ENCODE results near the gene ABLIM2.
"Not testable (repeated sequence)": the region's sequence is repeated elsewhere in the genome, so short reads cannot be mapped to it uniquely, and the experiment has no call there.

The ABLIM2 gene

DNA sequence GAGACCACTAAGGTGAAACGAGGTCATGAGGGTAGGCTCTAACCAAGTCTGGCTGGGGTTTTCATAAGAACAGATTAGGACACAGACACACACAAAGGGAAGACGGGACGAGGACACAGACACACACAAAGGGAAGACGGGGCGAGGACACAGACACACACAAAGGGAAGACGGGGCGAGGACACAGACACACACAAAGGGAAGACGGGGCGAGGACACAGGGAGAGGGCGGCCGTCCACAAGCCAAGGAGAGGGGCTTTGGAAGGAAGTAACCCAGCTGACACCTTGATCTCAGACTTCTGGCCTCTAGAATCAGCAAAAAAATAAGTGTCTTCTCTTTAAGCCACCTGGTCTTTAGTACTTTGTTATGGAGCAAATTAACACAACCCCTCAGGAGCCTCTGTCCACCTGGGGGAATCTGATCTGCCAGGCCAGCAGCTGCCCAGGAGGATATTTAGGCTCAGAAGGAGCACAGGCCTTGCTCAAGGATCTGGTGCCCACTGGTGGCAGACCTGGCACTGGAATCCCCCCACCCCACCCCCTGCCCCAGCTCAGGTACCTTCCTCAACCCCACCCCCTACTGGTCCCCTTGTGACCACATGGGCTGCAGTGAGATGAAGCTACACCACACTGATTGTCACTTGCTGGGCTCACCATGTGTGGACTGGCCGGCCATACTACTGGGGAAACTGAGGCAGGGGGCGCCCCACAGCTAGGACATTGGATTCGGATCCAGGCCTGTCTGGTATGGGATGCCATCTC is 2.8 kb downstream of the ABLIM2 start:
- DNase-seq: no peak

DNA sequence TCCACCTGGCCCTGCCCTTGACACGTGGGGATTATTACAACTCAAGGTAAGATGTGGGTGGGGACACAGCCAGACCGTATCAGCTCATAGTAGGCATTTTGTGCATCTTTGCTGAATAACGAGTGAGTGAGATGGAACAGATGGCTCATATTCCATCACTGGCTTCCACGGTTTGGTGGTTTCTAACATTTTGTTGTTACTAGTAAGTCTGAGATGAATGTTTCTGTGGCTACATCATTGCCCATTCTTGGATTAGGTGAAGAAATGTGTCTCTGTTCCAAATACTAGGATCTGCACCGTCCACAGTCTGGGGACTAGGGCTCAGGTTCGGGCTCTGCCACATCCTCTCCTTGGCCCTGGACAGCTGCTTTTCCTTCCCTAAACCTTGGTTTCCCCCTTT is 3.6 kb downstream of the ABLIM2 start:
- no peak for DNase-seq

DNA sequence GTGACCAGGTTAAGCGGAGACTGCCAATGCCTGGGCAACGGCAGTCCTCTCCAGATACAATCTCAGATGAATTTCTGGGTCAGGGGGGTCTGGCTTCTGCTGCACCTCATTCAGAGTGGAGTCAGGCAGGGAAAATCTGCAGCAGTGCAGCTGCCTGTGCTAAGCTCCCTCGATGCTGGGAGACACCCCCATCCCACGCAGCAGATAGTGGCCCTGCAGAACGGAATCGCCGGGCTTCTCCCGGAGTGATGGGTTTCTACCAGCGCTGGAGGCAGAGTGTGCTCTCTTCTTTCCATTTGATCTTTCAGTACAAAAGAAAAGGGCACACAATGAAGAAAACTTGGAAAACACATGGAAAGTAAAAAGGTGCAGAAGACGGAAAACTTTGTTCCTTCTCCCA is 5.2 kb downstream of the ABLIM2 start:
- no peak for DNase-seq

DNA sequence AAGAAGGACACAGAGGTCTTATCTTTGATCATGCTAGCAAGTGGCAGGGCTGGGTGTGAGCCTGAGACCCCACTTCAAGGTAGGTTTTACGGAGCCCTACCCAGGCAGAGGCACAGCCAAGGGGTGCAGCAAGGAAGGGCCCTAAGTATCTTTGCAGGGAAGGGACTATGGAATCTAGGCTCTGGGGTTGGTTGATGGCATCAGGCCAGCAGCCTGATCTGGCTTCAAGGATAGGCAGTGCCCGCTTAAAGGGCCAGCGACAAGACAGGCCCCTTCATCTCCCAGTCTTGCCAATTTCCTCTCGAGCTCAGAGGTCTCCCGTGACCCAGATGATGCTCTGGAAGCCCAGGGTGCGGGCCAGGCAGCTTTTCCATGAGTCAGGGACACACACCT is 5.8 kb downstream of the ABLIM2 start:
- DNase-seq: no peak

DNA sequence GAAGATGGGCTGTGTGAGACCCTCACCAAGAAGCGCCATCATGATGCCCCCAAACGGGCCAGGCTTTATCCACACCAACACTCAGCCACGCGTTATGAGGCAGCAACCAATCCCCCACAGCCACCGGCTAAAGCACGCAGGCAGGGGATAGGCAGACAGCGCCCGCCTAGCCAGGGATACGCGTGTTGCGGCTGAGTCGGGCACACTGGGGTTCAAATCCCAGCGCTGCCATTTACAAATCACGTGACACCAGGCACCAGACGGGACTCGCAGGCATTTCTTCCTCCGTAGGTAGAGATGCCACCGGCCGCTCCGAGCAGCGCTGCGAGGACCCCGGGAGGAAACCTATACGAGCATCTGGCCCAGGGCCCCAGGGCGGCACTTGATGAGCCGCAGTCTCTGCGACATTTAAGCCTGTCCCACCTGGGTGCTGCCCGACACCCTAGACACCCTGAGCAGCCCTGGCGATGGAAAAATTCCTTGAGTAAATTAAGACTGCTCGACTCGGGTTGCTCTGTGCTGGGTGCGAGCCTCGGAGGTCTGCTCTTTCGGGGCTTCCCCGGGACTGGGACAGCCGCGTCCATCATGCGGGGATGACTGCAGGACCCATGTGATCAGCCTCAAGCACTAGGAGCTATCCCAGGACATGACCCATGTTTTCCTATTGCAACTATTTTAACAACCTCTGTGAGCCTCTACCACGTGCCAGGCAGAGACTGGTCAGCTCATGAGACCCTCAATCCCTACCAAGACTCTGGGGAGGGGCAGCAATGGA is 6.3 kb downstream of the ABLIM2 start:
- DNase-seq: no peak

DNA sequence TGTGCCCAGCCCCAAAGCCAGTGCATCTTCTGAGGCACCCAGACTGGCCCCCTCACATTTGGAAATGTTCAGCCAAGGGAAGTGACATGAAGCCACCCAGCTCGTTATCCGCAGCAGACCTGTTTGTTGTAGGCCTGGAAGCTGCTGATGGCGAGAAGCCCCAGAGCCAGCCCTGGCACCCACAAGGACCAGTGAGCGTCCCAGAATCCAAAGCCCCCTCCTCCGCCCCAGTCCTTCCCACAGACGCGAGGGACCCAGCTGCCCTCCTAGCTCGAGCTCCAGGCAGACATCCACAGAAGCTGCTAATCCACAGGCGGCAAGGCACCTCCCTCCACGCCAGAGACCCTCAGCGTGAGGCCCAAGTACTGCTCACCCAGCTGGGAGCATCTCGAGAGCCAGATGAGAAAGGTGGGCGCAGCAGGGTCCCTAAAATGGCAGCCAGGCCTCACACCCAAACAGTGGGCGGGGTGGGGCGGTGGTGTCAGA is 7.4 kb downstream of the ABLIM2 start:
- DNase-seq: no peak

DNA sequence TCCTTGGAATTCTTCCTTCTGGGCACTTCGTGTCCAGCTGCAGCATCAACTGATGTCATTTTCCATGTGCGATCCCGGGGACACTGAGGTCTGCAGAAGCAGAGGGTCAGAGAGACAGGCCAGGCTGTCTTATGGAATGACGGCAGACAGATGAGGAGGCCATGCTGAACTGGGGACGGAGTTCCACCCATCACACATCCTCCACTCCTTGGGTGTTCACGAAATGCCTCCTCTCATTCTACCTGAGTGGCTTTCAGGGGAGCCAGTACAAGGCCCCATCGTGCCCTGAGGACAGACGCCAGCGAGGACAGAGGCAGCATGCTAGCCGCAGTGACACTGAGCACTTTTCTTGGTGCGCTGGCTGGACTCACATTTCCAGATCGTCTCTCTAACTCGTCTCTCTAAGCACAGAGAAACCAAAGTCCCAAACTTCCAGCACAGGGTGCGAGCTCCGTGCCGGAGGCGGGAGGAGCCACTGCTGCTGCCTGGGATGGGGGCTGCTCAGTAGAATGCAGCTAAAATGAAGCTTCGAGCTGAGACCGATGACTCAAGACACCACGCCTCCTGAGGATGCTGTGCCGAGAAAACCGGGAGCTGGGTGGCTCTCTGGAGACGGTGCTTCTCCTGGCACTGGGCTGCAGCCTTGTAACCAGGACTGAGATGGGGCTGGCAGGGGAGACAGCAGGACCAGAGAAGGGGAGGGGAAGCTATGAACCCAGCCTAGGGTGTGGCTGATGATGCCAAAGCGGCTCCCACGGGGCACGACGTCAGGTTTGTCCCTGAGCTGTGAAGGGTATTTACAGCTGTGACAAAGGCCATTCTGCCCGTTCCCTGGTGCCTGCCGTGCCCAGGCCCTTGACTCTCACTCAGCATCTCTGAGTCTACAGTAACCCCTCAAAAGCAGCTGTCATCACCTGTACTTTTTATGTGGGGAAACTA is 8.2 kb downstream of the ABLIM2 start:
- no peak for DNase-seq

DNA sequence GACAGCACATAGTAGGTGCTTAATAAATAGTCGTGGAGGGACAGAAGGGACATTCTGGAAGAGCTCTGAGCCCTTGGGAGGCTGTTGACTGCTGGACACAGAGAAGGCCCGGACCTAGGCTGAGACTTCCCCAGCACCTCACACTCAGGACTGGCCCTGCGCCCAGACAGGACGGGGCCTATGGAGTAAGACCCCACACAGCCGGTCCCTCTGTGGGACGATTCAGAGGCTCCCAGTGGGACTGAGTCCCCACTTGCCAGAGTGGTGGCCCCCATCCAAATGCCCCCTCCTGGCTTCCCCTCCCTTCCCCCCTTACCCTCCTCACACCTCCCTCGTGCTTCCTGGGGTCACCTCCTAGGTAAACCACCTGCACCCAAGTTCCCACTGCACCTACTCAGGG is 8.9 kb downstream of the ABLIM2 start:
- no peak for DNase-seq

DNA sequence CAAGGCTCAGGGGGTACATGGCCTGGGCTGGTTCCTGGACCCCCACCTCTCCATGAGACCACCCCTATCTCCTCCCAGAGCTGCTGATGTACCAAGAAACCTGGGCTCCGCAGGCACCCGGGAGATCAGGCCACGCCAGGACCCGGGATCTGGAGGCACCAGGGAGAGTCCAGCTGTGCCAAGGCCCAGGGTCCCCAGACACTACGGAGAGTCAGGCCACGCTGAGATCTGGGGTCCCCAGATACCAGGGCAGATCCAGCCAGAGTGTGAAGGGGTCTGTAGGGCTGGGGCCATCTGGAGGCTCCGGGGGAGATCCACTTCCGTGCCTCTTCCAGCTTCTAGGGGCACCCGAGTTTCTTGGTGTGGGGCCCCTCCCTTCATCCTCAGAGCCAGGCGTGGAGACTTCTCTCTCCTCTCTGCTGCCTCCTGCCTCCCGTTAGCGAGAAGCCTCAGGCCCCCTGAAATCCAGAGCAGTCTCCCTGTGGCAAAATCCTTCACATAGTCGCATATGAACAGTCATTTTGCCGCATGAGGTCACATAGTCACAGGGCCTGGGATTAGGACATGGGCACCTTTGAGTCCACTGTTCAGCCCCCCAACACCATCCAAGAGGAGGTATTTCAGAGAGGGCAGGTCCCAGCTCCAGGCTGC is 9.7 kb downstream of the ABLIM2 start:
- no peak for DNase-seq

DNA sequence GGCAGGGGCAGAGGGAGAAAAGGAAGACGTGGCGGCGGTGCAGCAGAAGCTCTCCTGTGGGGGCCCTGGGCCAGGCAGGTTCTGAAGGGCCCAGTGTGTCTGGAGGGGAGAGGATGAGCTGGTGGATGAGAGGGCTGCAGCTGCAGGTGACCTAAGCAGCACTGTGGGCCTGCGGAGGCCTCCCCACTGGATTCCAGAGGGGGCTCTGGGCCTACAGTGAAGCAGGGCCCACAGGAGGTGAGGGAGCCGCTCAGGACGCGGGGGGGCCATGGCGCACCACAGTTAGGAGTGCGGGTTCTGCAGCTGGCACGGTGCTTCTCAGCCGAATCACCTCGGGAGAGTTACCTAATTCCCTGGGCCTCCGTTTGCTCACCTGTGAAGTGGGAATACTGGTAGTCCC is 10.5 kb downstream of the ABLIM2 start:
- DNase-seq: no peak

DNA sequence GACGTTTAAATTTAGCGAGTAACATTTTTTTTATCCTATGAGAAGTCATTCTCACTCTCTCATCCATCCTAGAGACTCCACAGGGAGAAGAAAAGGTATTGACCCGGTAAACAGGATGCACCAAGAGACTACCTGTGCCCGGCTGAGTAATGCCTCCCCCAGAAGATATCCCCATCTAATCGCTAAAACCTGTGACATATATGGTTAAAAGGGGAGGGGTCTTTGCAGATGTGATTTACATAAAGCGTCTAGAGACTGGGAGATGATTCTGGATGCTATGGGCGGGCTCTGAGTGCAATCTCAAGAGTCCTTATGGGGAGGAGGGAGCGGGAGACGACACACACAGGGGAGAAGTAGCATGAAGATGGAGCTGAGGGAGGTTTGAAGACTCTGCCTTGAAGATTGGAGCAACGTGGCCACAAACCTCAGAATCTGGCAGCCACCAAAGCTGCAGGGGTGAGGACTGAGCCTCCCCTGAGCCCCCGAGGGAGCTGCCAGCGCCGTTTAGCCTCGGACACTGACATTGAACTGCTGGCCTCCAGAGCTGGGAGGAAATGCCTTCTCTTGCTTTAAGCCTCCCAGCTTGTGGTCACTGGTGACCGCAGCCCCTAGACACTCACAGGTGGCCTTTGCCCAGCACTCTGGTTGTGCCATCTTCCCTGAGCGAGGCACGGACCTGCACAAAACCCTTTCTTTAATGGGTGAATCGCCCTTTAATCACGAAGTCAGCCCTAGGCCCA is 11.2 kb downstream of the ABLIM2 start:
- DNase-seq: no peak

DNA sequence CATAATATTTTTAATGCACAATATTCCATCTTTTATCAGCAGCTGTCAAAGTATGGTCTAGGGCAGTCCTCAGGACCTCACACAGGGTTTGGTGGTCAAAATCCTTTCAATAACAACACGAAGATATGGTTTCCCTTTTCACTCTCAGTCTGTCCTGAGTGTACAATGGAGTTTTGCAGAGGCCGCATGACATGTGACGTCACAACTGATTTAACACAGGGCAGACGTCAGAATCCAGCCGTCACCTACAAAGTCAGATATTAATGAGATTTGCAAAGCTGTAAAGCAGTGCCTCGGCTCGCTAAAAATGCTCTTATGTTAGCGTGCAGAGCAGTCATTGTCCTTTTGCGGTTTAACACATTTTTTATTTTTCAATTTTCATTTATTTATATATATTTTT is 12.5 kb downstream of the ABLIM2 start:
- DNase-seq: no peak

DNA sequence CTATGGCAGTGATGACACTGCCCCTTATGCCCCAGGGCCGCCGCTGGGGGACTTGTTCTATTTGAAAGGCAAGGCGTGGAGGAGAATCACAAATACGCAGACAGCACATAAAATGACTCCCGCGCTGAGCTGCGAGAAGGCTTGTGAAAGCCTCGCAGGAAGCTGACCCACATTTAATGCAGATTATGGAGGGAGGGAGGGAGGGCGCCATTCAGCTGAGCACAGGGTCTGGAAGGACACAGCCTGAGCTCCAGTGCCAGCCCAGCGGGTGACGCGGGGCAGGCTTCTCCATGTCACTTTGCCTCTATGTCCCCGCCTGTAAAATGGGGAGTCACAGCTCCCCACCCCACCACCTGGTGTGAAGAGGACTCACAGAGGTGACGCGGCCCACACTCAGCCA is 14.3 kb downstream of the ABLIM2 start:
- no peak for DNase-seq

DNA sequence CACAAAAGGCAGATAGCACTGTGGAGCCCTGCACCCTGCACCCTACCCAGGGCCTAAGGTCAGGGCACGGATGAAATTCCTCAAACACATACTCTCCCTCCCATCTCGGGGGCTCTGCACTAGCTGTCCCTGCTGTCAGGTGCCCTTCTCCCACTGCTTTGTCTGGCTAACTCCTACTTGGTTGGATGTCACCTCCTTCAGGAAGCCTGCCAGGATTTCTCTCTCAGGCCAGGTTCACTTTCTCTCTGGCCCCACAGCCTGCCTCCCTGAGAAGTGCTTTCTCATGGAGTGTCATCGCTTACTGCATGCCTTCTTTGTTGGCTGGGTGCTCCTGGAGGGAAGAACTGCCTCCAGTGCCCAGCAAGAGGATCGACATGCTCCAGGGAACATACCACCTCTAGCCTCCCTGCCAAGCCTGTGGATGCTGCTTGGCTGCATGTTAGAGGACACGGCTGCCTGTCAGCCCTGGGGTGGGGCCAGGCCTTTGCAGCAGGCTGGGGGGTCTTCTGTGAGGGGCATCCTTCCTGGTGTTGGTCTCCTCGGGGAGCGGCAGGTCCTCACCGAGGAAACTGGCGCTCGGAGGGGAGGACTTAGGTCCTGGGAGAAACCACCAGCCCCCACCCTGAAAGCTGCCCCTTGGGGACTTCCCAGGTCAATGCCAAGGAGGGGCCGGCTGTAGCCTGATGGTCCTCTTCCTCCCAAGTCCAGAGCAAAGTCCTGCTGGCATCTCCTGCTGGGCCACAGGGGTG is 15.0 kb downstream of the ABLIM2 start:
- no peak for DNase-seq

DNA sequence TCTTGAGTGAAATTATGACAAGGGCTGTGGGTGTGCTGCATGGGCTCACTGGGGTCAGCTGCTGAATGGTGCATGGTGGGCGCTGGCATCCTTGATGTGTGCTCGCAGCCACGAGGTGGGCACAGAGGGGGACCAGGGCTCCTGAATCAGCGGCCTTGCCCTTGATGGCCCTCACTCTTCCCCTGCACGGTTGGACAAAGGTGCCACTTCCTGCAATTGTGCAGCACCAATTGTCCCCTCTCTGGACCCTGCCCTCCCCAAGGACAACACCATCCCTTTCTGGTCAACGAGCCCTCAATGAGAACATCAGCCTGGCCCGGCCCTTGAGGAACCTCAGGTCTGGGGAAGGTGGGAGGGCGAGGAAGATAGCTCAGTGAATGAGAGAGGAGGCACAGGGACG is 16.1 kb downstream of the ABLIM2 start:
- no peak for DNase-seq

DNA sequence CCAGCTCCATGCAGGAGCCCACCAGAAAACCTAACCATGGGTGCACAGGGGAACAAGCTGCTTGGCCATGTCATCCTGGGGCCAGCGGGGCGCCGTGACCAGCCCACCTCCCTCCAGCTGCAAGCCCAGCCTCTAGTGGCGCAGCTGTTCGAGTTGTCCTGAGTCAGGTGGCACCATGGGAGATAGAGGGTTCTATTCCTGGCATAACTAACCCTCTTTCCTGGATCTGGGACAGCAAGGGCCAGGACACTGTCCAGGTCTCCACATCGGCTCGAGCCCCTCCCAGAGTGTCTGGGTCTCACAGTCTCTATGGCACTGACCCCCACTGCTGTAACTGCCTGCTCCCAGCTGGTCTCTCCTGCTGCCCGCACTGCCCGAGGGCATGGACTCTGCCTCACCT is 16.7 kb downstream of the ABLIM2 start:
- DNase-seq: no peak

DNA sequence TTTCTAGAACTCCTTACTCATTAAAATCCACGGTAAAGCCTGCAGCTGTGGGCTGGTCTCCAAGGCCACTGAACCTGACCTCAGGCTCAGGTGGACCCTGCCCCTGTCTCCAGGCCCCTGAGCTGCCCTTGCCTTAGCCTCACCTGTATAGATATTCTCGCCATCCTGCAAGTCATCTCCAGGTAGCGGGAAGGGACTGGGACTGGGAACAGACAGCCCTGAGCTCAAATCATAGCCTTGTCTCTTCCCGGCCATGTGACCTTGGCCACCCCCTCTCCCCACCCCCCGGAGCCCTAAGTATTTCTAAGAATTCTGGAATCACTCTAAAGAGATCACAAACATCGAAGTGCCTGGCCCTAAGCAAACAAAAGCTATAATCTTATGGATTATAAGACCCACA is 17.7 kb downstream of the ABLIM2 start:
- no peak for DNase-seq

DNA sequence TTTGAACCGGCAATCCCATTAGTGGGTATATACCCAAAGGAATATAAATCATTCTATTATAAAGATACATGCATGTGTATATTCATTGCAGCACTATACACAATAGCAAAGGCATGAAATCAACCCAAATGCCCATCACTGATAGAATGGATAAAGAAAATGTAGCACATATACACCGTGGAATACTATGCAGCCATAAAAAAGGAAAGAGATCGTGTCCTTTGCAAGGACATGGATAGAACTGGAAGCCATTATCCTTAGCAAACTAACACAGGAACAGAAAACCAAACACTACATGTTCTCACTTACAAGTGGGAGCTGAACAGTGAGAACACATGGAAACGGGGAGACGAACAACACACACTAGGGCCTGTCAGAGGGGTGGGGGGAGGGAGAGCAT is 18.9 kb downstream of the ABLIM2 start:
- not testable (repeated sequence) for DNase-seq

DNA sequence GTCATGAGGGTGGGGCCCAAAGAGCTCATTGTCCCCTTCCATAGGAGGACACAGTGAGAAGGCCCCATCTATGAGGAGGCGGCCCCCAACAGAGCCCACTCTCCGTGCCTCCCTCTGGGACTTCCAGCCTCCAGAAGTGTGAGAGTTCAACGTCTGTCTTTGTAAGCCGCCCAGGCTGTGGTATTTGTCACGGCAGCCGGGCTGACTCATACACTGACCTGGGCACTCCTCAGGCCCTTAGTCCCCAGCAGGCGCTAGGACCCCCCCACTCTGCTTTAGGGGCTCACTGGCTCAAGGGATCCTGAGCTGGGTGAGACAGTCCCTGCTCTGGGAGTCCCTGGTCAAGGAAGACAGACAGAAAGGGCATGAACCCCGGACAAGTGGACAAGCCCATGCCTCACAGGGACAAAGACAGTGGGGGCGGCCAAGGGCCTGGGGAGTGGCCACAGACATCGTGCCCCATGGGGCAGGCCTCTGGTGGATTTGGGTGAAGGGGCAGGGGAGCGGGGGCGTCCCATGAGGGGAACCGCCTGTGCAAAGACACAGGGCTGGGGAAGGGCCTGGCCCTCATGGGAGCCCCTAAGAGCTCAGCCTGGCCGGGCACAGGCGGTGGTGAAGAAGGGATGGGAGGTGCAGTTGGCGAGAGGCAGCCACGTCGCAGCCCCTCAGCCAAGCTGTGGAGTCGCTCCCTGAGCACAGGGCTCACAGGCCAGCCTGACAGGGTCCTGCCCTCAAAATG is 21.5 kb downstream of the ABLIM2 start:
- no peak for DNase-seq

DNA sequence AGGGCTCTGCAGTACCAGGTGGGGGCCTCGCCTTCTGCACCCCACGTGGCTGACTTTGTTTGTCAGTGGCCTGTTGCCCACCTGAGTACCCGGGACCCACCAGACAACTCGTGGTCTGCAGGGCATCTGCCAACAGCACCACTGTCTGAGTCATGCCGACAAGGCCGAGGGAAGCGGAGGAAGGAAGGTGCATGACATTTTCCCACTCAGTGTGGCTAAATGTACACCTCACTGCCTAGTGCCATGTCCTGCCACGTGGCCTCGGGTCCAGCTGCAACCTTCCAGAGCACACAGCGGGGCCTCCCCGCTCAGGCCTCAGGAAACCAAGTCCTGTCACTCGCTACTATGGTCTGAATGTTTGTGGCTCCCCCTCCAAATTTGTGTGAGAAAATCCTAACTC is 22.1 kb downstream of the ABLIM2 start:
- no peak for DNase-seq

DNA sequence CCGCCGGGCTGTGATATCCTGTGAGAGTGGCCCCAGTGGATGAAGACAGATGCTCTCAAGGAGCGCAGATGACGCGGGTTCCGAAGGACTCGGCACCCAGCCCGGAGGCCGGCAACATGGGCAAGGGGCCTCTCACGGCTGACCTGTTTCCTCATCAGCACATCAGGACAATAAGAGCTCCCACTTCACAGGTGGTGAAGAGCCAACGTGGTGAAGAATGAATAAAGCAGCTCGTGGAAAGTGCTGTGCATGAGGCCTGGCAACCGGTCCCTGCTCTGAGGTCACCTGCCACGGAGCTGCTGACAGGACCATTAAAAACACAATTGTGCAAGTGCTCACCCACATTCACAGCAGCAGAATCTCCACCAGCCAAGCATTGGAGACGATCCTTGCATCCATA is 22.9 kb downstream of the ABLIM2 start:
- no peak for DNase-seq

Data from NCI-H1694 treated with DMSO at 0.1 percent for 48 hours (cell line).